ENCODE data around the gene HEPN1. TPM values are rescaled to one million over a fixed set of nuclear protein-coding genes. Genes with fewer than 3 reads are reported as not detected.

Gene HEPN1
- total RNA-seq, 2 donors from 2014 or later = not detected

DNA sequence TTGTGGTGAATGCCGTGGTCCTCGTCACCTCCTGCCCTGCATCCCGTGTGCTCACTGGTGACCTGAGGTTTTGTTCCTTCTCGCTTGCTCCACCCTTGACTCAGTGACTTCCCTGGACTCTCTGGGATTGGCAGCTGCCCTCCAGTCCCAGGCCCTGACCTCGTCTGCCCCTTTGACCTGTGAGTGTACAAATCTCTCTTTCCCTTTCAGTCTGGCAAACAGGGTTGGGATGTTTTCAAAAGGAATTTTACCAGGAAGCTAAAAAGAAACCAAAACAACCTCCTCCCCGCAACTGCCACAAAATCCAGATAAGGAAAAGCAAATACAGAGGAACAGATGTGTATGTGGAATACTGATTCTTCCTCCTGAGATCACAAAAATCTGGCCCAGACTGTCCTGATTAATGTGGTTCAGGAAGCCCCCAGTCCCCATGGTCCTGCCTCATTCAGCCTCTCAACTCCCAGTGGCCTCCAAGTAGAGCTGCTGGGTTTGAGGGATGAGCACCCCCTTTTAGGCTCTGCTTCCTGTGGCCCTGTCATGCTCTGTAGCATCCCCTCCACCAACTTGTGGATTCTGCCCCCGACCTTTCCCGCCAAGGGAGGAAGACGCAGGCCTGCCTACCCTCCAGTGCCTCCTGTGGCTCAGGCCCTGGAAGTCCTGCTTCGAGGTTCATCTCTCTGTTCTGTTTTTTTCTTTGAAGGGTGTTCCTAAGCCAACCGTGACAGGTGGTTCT lies 36.5 kb upstream of the HEPN1 start:
- DNase-seq = peak; percentile 56
- intact Hi-C loops (cut with DNase I) = no loop called here
- peak; percentile 13 to 20 for ATAC-seq

DNA sequence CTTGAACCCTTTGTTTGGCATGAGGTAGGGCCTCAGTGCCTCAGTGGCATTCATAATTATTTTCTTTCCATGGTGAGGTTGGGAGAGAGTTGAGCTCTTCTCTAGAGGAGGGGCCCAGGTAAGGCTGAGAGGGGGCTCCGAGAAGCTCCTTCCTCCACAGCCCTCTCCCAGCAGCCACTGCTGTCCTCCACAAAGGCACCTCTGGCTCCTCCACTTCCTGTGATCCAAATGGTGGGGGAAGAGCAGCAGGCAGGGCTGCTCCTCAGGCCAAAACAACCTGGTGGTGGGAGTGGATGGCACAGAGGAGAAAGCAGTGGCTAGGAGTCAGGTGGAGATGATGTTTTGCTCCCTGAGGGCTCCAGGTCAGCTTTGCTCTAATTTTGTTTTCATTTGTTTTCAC lies 34.7 kb upstream of the HEPN1 start:
- DNase-seq (no peak), ATAC-seq (no peak)
- intact Hi-C loops (cut with DNase I) = no loop called here

GRCh38 chr11:124884869-124885479 lies 34.1 kb upstream of the HEPN1 start:
- DNase-seq = no peak
- no peak for ATAC-seq
- intact Hi-C loops (cut with DNase I) = no loop called here

DNA sequence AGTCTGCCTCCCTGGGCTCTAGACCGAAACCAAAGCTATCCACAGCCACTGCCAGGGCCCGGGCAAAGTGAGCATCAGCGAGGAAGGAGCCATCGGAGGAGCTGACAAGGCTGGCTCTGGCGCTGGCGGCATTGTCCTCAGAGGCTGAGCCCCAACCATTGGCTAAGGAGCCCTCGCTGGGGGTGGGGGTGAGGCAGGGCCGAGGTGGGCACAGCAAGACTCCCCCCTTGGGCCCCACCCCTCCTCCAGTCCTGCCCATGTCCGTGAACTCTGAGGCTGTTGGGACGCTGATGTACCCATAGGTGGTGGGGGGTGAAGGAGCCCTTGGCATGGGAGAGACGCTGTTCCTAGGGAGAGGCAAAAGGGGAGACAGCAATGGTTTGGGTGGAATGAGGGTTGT lies 32.6 kb upstream of the HEPN1 start:
- ATAC-seq (no peak), DNase-seq (no peak)
- intact Hi-C loops (cut with DNase I) = no loop called here

DNA sequence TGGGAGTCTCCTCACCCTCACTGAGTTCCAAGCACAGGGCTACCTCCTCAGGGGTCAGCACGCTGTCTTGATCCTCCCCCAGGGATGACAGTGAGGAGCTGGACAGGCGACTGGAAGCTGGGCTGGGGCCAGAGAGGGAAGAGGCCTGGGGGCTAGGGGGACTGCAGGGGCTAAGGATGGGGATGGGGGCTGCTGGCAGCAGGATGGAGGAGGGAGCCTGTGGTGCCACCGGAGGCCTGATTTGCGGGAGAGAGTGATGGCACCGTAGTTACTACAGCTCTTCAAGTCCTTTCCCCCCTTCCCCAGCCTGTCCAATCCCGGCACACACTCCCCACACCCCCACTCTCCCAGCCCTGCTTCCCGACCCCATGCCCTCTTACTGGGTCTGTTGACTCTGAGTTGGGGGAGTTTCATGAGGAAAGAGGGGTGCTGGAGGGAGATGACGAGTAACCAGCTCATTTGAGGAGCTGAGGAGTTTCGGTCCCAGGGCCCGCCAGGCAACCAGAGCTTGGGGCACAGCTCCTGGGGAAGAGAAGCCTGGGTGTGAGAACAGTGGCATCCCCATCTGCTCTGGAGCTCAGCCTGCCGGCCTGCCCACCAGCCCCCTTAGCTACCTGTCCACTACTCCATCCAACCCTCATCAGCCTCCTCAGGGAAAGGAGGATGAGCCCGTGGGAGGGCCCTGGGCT lies 31.9 kb upstream of the HEPN1 start:
- intact Hi-C loops (cut with DNase I) = no loop called here
- DNase-seq = no peak
- ATAC-seq = no peak

DNA sequence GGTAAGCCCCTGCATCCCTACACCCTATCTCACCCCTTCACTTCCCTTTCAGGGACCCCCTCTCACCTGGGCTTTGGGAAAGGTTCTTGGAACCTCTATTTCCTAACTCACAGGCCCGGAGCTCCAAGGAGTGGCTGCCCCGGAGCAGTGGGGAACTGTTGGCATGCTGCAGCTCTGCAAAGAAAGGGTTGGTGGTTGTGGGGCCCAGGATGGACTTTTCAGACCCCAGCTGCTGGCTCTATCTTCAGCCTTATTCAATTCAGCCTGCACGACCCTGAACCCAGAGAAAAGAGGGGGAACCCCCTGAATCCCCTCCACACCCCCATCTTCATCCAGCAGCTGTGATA lies 31.4 kb upstream of the HEPN1 start:
- intact Hi-C loops (cut with DNase I) = no loop called here
- DNase-seq = no peak
- ATAC-seq = no peak

GRCh38 chr11:124889191-124890091 lies 29.6 kb upstream of the HEPN1 start:
- intact Hi-C loops (cut with DNase I) = no loop called here
- no peak for DNase-seq
- no peak for ATAC-seq

DNA sequence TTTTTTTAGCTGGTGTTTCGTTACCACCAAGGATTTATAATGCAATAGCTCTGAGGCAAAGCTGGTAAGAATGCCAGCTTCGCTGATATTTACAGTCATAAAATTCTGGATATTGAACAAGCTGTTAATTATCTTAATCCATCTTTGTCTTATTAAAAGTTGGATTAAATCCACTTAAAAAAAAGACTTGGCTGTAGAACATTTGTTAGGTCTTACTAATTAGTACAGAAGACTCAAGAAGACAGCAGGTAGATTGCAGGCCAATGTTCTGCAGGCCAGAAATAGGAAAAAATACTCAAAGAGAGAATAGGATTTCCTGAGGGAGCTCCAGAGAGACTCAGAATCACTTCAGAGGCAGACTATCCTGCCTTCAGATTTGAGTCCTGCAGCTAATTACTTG lies 28.9 kb upstream of the HEPN1 start:
- no peak for DNase-seq
- ATAC-seq = no peak
- intact Hi-C loops (cut with DNase I) = no loop called here

GRCh38 chr11:124890683-124891372 lies 28.2 kb upstream of the HEPN1 start:
- DNase-seq (no peak), ATAC-seq (no peak)
- intact Hi-C loops (cut with DNase I) = no loop called here

- DNase-seq (no peak), ATAC-seq (peak; percentile 49 to 74)
- intact Hi-C loops (cut with DNase I) = no loop called here
These were observed 27.6 kb upstream of the HEPN1 start for GRCh38 chr11:124891373-124891861.

GRCh38 chr11:124892146-124892545 lies 26.9 kb upstream of the HEPN1 start:
- intact Hi-C loops (cut with DNase I) = no loop called here
- ATAC-seq (no peak), DNase-seq (no peak)

- ATAC-seq (no peak), DNase-seq (no peak)
- intact Hi-C loops (cut with DNase I) = no loop called here
These were observed 26.1 kb upstream of the HEPN1 start for GRCh38 chr11:124892750-124893454.

- DNase-seq = no peak
- no peak for ATAC-seq
These were observed 25.2 kb upstream of the HEPN1 start for GRCh38 chr11:124893781-124894401.

DNA sequence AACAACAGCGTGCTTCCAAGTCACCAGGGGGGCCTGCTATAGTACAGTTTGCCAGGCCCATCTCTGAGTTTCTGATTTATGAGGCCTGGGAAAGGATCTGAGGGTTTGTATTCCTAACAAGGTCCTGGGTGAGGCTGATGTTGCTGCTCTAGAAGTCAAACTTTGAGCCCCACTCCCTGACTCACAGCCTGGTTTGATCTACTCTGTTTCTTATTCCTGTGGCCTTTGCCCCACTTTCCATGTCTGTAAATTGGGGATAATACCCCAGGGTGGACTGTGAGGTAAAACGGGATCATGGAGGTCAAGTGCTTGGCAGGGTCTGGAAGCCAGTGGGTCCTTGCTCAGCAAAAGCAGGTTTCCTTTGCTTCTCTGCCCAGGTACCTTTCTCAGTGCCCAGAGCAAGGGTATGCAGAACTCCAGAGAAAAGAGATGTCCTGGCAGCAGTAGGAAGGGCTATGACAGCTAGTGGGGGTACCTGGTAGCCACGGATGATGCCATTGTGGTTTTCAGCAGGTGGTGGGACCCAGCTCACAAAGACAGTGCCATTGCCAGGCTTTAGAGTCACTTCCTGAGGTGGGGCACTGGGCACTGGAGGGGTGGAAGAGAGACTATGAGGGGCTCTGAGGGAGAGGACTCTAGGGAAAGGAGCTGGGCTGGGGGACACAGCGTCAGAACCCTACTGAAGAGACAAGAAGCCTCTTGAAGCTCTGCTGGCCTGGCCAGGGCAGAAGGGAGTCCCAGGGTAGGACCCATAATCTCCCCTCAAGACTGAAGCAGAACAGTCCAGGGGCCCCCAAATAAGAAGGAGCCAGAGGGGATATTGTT lies 24.2 kb upstream of the HEPN1 start:
- ATAC-seq (no peak), DNase-seq (no peak)

More at GRCh38 chr11:124893781-124894401, 25.2 kb upstream of the HEPN1 start:
- intact Hi-C loops (cut with DNase I) = no loop called here

GRCh38 chr11:124895471-124895971 lies 23.5 kb upstream of the HEPN1 start:
- ATAC-seq = no peak
- no peak for DNase-seq
- intact Hi-C loops (cut with DNase I) = no loop called here

More for the DNA sequence above, 24.2 kb upstream of the HEPN1 start:
- intact Hi-C loops (cut with DNase I) = no loop called here

GRCh38 chr11:124896071-124896750 lies 22.8 kb upstream of the HEPN1 start:
- no peak for ATAC-seq
- DNase-seq = no peak
- intact Hi-C loops (cut with DNase I) = no loop called here
